GM19239 (cell line): ENCODE measurements around the gene FCGR1A.
"Not testable (repeated sequence)": the region's sequence is repeated elsewhere in the genome, so short reads cannot be mapped to it uniquely, and the experiment has no call there.

Source experiments
- DNase-seq: peaks from one replicate; pipeline ENCODE4 v3.0.0; 2011; ENCODE audit warnings: low spot score; ENCODE audit not compliant: insufficient read length
- FAIRE-seq: peaks from 2 replicates; lab custom pipeline; 2011; peaks lifted over from hg19 to GRCh38; lab: Jason Lieb, UNC

FCGR1A gene

GRCh38 chr1:149775510-149776147 lies 6.9 kb upstream of the FCGR1A start:
- FAIRE-seq, DNase-seq: not testable (repeated sequence)

- FAIRE-seq, DNase-seq: not testable (repeated sequence)
These were observed 5.4 kb upstream of the FCGR1A start for GRCh38 chr1:149777084-149777483.

- not testable (repeated sequence) for FAIRE-seq, DNase-seq
These were observed 4.2 kb upstream of the FCGR1A start for GRCh38 chr1:149778313-149778712.

GRCh38 chr1:149781413-149781984 lies 995 bp upstream of the FCGR1A start:
- FAIRE-seq, DNase-seq: not testable (repeated sequence)

- not testable (repeated sequence) for DNase-seq, FAIRE-seq
These were observed 795 bp downstream of the FCGR1A start for GRCh38 chr1:149783289-149783688.

GRCh38 chr1:149783868-149784267 lies 1.4 kb downstream of the FCGR1A start:
- not testable (repeated sequence) for DNase-seq, FAIRE-seq

GRCh38 chr1:149787688-149788451 lies 5.4 kb downstream of the FCGR1A start:
- not testable (repeated sequence) for FAIRE-seq, DNase-seq

GRCh38 chr1:149792502-149792901 lies 10.0 kb downstream of the FCGR1A start:
- DNase-seq, FAIRE-seq: not testable (repeated sequence)

- not testable (repeated sequence) for FAIRE-seq
- DNase-seq, result peak; percentile 43
These were observed 10.5 kb downstream of the FCGR1A start for GRCh38 chr1:149792912-149793515.

- not testable (repeated sequence) for DNase-seq, FAIRE-seq
These were observed 11.4 kb downstream of the FCGR1A start for GRCh38 chr1:149793885-149794284.

GRCh38 chr1:149801628-149802027 lies 19.1 kb downstream of the FCGR1A start:
- not testable (repeated sequence) for FAIRE-seq, DNase-seq

GRCh38 chr1:149804417-149805080 lies 22.1 kb downstream of the FCGR1A start:
- not testable (repeated sequence) for FAIRE-seq, DNase-seq

GRCh38 chr1:149810697-149811405 lies 28.4 kb downstream of the FCGR1A start:
- FAIRE-seq, DNase-seq: not testable (repeated sequence)

GRCh38 chr1:149811514-149811889 lies 29.0 kb downstream of the FCGR1A start:
- DNase-seq, FAIRE-seq: not testable (repeated sequence)

- DNase-seq, FAIRE-seq: not testable (repeated sequence)
These were observed 29.7 kb downstream of the FCGR1A start for GRCh38 chr1:149811890-149812829.

- DNase-seq, FAIRE-seq: not testable (repeated sequence)
These were observed 30.7 kb downstream of the FCGR1A start for GRCh38 chr1:149812893-149813801.

- not testable (repeated sequence) for FAIRE-seq, DNase-seq
These were observed 37.9 kb downstream of the FCGR1A start for GRCh38 chr1:149820387-149820786.
